Stimulated activated CD4-positive, alpha-beta T cell treated with anti-CD3 and anti-CD28 coated beads, Interleukin-1b, Interleukin-23, amount 100 ng/mL, for 24 hours (primary cell): ENCODE data around the gene SENP1.

ENCODE experiments used
- DNase-seq, 4 experiments: peaks; one replicate each; pipeline ENCODE4 v3.0.0-alpha.2; 2020; ENCODE audit warnings: low read depth in 4 of 4, low spot score in 1 of 4

SENP1 gene

GRCh38 chr12:48068457-48068856 is 37.4 kb downstream of the SENP1 start:
- no peak for DNase-seq

GRCh38 chr12:48067250-48067938 is 38.5 kb downstream of the SENP1 start:
- no peak for DNase-seq

DNA sequence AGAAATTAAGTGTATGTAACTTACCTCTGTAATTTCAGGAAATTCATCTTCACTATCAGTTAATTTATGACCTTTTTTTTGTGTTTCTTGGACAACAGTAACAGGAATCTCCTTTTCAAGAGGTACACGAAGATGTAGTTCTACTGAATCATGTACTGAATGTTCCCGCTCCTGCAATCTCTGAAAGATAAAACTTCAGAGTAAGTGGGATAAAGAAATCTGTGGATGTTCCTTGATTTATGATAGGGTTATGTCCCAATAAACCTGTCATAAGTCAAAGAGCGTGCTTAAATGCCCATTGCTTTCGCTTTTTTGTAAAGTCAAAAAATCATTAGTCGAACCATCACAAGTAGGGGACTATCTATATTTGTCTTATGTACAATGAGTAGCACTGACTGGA is 40.8 kb downstream of the SENP1 start:
- no peak for DNase-seq

GRCh38 chr12:48063530-48063929 is 42.3 kb downstream of the SENP1 start:
- DNase-seq: no peak

GRCh38 chr12:48061938-48062719 is 43.8 kb downstream of the SENP1 start:
- DNase-seq: no peak

GRCh38 chr12:48060474-48060873 is 45.4 kb downstream of the SENP1 start:
- no peak for DNase-seq

- DNase-seq: no peak
Measured at GRCh38 chr12:48058771-48059170, 47.1 kb downstream of the SENP1 start.

DNA sequence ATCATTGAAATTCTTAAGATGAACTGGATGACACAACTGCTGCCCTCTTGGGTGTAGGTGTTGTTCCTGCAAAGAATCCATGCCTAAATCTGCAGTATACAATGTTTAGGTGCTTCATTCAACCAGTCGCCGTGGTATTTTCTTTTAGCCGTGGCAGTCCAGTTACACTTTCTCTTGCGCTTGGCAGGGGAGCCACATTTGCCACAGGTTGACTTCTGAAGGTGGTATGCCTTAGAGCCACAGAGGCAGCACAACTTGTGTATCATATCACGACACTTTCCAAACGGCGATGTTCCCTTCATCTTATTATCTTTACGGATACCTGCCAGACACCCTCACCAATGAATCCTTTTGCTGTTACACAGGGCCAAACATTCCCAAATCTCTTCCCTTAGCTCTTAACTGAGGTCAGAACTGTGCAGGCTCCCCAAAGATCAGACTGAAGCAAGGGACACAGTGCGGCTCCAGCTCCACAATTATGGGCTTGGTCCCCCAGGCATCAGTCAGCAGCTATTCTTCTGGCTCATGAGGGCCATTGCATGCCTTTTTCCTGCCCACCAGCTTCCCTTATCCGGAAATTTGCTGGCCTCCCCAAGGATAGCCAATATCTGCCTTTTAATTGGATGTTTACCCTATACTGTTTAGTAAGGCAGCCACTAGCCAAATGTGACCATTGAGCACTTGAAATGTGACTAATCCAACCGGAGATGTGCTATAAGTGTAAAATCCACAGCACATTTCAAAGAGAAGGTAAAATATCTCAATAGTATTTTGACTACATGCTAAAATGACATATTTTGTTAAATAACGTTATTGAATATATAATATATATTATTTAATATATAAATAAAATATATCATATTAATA is 50.7 kb downstream of the SENP1 start:
- no peak for DNase-seq

GRCh38 chr12:48053883-48054282 is 52.0 kb downstream of the SENP1 start:
- no peak for DNase-seq

GRCh38 chr12:48053122-48053521 is 52.8 kb downstream of the SENP1 start:
- DNase-seq: no peak

DNA sequence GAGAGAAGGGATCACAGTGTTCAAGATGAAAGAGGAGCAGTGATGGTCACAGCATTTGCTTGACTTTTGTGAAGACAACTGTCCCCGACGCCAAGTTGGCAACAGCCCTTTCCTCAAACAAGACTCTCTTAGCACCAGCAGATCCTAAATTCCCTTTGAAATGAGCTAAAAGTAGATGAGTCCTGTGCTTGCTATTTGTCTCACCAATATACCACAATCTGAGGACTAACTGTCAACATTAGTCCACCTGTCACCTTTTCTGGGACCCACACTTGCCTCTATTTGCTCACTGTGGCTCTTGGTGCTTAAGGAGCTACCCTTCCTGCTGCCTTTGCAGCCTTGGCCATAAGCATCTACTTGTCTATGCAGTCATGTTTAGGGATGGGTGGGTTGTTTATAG is 54.2 kb downstream of the SENP1 start:
- no peak for DNase-seq

- no peak for DNase-seq
Measured at GRCh38 chr12:48050174-48050573, 55.7 kb downstream of the SENP1 start.

DNA sequence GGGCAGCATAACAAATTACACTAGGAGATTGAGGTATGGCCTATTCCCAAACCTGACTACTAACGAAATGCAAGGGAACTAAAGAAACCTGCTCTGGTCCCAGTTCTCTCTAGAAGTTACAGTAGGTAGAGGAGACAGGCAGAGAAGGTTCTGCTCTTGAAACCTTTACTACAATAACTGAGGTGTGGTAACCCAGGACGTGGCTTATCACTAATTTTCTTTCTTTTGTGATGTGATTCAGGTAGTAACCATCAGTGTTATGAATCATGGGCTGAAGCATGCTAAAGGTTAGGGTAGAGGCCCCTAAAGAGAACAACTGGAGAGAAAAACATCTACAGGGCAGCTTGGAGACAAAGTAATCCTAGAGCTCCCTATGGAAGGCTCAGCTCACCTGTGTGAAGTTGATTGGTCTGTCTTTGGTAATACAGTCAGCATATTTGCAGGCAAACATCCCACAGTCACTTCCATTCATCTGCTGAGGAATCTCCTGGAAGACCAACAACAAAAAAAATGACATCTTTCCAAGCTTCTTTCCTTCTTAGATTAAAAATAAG is 59.8 kb downstream of the SENP1 start:
- DNase-seq: no peak

DNA sequence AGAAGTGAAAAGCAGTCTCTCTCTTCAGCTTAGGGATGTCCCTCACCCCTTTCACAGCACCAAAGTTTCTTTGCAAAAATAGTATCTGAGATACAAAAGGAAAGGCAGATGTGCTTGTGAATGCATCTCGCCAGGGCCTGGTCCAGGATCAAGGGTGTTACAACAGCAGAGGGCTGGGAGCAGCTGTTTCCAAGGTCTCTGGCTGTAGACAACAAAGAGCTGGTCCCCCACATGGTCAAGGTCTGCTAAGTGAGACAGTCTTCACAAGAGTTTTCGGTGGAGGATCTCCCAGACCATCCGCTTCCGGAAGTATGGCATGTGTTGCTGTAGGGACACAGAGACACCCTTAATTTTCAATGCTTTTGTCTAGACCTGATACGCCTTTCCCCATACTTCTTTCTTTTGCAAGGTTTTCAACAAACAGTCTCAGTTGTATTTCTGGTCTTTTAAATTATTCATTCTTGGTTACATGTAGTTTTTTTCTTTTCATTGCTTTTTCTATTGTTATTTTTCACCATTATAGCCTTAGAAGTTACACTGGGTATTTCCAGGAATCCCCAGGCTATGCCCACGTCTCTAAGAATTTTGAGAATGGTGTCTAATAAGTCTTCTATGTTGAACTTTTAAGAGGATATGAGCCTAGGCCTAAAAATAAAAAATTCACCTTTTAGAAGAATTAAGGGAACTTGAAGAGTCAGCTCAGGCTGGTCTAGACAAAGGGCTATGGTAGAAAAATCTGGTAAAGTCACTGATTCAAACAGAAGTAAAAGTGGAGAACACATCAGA is 60.6 kb downstream of the SENP1 start:
- no peak for DNase-seq

- no peak for DNase-seq
Measured at GRCh38 chr12:48044396-48044795, 61.5 kb downstream of the SENP1 start.

GRCh38 chr12:48043771-48044170 is 62.1 kb downstream of the SENP1 start:
- DNase-seq: no peak

DNA sequence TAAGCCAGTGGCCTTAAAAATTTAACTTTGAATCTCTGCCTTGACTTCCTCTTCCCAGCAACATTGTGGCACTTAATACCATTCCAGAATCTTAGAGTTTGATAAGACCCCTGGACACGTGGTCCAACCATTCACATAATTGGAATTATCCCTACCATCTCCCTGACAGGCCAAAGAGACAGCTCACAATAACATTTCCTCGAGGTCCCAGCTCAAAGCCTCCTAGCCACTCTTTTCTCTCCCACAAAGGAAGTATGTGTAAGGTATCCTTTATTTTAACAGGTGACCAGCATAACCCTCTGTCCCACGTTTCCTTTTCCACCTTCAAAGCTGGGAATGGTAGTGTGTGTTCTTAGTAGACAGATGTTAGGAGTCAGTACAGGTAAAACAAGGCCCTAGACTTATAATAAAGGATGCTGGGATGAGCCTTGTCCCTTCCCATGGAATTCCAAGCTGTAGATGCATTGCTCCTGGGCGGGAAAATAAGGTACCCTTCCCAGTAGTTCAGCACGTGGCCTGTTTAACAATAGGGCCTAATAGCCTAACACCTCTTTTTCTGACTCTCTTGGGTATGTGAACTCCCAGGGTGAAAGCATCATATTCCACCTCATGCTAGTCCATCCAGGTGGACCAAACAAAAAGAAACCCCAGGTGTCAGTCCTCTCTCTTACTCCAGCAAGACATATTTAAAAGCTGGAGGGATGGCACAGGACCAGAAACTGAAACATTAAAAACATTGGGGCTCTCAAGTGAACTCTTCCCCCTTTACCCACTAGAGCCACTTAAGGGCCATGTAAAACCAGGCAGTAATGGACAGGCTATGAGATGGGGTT is 64.1 kb downstream of the SENP1 start:
- DNase-seq: no peak

DNA sequence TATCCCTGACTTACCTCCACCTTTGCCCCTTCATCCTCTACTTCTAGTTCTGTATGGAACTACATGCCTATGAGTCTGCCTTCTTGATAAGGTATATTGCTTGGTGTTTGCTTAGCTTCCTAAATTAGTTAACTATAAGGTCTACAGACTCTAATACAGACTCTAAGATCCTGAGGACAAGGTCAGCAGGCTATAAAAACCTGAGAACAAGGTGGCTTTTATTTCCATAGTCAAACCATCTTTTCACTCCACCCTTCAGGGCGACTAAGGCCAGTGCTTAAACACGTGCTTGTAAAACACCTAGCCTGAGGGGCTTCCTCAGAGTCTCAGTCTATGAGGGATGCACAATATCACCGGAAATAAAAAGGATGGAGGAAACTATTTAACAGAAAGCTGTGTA is 65.5 kb downstream of the SENP1 start:
- DNase-seq: no peak

GRCh38 chr12:48039151-48039550 is 66.7 kb downstream of the SENP1 start:
- DNase-seq: no peak

DNA sequence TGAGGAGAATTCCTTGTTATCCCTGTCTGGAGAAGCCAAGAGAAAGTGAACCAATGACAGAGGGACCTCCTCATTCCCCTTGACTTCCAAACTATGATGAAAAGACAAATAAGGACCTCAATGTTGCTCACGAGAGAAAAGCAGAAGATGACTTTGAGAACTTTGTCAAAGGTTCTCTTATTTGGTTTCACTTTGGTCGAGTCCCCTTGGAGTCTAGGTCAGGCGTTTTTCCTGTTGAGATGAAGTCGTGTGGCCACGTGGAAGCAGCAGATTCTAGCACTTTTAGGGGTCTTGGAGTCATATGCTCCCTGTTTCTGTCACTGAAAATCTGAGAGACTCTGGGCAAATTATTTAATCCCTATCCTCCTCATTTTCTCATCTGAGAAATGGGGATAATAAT is 67.8 kb downstream of the SENP1 start:
- no peak for DNase-seq
